Stimulated activated CD8-positive, alpha-beta memory T cell treated with anti-CD3 and anti-CD28 coated beads, Interleukin-12 subunit alpha, Interleukin-12 subunit beta, amount 100 ng/mL, for 4 hours (primary cell): ENCODE data around the gene ZNF286A.
"Not testable (repeated sequence)": the region's sequence is repeated elsewhere in the genome, so short reads cannot be mapped to it uniquely, and the experiment has no call there.

ENCODE experiments used
- DNase-seq: peaks from one replicate; pipeline ENCODE4 v3.0.0-alpha.2; 2020; ENCODE audit warnings: low read depth

ZNF286A gene

GRCh38 chr17:15699937-15700336 is 385 bp downstream of the ZNF286A start:
- not testable (repeated sequence) for DNase-seq

DNA sequence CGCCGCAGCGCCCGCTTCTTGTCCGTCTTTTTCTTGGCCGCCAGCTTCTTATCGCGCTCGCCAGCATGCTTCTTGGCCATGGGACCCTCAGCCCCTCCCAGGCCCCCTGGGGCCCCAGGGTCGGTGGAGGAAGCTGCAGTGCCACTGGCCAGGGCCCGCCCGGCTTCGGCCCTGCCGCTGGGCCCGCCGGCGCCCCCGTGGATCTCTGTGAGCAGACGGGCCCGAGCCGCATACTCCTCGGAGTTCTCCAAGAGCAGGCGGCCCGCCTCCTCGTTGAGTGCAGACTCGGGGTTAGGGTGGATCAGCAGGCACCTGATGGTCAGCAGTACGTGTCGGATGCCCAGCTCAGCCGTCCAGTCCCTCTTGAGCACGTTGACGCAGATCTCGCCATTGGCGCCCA is 4.7 kb downstream of the ZNF286A start:
- not testable (repeated sequence) for DNase-seq

DNA sequence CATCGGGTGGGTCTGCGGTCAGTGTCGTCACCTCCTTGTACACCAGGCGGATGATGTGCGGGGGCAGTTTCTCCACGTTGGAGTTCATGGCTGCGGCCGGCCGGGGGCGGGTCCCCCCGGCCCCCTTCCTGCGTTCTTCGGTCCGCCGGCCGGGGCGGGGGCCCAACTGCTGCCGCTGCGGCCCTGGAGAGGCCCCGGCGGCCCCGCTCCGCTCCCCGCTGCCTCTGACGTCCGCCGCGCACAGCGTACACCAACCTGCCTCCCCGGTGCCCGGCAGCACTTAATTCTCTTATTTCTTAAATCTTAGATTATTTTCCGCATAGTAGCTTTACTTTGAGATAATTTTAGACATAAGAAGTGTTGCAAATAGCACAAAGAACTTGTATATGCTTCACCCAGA is 5.3 kb downstream of the ZNF286A start:
- DNase-seq: not testable (repeated sequence)

- not testable (repeated sequence) for DNase-seq
These were observed 9.3 kb downstream of the ZNF286A start for GRCh38 chr17:15708879-15709278.

DNA sequence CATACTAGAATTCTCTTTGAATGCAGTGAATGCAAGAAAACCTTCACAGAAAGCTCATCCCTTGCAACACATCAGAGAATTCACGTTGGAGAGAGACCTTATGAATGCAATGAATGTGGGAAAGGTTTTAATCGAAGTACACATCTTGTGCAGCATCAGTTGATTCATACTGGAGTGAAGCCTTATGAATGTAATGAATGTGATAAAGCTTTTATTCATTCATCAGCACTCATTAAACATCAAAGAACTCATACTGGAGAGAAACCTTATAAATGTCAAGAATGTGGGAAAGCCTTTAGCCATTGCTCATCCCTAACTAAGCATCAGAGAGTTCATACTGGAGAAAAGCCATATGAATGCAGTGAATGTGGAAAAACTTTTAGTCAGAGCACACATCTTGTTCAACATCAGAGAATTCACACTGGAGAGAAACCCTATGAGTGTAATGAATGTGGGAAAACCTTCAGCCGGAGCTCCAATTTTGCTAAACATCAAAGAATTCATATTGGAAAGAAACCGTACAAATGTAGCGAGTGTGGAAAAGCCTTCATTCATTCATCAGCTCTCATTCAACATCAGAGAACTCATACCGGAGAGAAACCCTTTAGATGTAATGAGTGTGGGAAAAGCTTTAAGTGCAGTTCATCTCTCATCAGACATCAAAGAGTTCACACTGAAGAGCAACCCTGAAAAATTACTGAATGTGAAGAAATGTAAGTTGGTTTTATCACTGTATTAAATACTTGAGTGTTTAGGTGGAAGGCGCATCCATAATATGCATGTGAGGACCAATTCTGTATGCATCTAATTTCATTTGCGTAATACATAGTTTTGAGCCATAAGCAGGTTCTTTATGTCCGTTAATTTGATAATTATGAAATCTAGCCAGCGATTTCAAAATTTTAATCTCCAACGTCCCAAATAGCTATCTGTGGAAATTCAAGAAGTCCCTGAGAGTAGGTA is 17.3 kb downstream of the ZNF286A start:
- DNase-seq: not testable (repeated sequence)

GRCh38 chr17:15730535-15730934 is 31.0 kb downstream of the ZNF286A start:
- not testable (repeated sequence) for DNase-seq

GRCh38 chr17:15731900-15732299 is 32.3 kb downstream of the ZNF286A start, which contains the start of gene TBC1D26:
Gene TBC1D26 (plus strand): TSS chr17:15732283. CDS start chr17:15735349, 3,066 bp downstream.
- DNase-seq: not testable (repeated sequence)

DNA sequence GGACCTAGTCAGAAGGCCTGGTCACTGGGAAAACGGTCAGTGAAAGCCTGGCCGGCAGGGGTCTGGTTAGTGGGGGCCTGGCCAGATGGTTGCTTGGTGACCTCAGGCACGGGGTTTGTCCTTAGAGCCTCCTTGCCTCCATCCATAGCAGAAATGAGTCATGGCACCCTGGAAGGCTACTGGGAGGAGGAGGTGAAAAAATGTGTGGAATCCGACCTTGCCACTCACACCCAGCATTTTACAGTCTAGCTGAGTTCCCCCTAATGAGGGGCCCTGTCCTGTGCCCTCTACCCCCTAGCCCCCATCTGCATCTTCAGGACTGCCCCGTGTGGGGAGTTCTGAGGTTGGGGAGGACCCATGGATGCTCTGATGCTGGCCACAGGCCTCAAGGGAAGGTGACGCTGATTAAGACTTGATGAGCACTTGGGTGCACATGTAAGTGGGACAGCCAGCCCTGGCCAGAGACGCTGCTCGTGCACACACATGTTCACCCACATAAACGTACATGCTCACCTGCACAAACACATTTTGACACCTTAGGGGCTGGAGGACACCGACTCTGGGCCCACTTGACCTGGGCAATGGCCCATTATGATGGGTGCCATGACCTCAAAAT is 33.7 kb downstream of the ZNF286A start:
- DNase-seq: not testable (repeated sequence)

DNA sequence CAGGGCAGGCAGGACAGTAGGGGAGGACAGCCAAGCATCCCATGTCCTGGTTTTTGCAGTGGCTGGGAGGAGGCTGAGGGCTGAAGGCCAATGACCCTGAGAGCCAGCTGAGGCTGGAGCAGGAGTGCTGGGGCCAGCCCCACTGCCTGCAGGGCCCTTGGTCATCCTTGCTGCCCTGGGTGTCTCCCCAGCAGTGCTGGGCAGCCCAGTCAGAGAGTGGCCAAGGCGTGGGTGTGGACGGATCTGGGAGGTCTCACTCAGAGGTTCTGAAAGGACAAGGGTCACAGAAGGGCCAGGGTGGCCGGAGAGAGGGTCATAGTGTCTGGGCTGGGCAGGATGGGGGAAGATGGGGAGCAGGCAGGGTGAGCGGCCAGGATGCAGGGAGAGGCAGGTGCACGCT is 37.0 kb downstream of the ZNF286A start:
- DNase-seq: not testable (repeated sequence)

- DNase-seq: no peak
These were observed 38.5 kb downstream of the ZNF286A start for GRCh38 chr17:15738066-15738465.

DNA sequence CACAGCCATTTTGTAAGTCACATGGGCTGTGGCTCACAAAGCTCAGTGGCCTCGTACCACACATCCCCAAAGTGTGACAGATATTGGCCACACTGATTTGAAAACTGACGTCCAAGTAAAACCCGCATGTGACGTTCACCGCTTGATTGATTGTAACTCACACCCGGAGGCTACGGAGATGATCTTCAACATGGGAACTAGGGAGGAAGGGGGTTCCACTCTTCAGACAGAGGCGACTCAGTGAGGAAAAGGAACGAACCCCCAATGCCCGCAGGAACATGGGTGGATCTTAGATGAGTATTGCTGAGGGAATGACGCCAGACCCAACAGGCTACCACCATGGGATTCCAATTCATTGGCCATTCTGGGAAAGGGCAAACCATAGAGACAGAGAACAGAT is 39.7 kb downstream of the ZNF286A start:
- DNase-seq: not testable (repeated sequence)

DNA sequence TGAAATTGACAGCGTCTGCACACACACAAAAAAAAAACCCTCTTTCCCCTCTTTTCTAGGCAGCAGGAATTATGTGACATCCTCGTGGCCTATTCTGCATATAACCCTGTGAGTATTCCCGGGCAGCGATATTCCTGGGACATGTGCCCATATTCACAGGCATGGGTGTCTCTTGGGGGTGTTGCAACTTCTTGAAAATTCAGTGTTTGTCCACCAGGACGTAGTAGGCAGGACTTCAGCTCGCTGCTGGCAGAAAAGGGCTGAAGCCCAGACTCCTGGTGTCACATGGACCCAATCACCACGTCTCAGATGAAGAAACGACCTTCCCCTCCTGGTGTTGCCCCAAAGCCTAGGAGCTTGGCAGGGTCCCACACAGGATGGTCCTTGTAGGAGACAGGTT is 40.5 kb downstream of the ZNF286A start:
- not testable (repeated sequence) for DNase-seq

GRCh38 chr17:15740570-15741120 is 41.1 kb downstream of the ZNF286A start:
- no peak for DNase-seq

DNA sequence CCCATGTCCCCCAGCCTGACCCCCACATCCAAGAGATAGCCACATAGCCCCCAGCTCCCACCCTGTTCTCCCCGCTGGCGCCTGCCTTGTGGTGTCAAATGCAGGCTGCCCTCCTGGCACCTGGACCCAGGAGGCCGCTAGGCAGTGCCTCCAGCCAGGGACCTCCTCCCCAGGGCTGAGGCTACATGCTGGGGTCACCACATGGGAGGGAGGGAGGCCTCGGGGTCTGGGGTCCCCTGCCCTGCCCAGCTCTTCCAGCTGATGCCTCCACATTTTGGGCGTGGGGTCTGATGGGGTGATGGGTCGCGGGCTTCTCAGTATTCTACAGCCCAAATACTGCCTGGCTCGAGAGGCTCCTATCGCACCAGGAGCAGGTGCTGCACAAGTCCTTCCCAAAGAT is 42.1 kb downstream of the ZNF286A start:
- DNase-seq: no peak

GRCh38 chr17:15742051-15742795 is 42.7 kb downstream of the ZNF286A start:
- no peak for DNase-seq

DNA sequence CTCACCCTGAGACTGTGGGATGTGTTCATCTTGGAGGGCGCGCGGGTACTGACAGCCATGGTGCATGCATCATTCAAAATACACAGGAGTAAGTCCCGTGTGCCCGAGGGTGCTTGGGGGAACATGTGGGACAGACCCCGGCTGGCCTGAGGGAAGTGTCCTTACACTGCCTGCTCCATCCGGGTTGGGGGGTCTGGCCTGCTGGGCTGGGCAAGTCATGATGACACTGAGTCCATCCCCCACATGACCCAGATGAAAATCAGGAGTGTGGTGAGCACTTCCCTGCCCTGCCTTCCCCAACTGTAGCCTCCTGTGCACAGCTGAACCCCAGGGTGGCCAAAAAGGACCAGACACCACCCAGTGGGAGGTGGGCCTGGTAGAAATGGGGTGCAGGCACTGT is 43.4 kb downstream of the ZNF286A start:
- no peak for DNase-seq

DNA sequence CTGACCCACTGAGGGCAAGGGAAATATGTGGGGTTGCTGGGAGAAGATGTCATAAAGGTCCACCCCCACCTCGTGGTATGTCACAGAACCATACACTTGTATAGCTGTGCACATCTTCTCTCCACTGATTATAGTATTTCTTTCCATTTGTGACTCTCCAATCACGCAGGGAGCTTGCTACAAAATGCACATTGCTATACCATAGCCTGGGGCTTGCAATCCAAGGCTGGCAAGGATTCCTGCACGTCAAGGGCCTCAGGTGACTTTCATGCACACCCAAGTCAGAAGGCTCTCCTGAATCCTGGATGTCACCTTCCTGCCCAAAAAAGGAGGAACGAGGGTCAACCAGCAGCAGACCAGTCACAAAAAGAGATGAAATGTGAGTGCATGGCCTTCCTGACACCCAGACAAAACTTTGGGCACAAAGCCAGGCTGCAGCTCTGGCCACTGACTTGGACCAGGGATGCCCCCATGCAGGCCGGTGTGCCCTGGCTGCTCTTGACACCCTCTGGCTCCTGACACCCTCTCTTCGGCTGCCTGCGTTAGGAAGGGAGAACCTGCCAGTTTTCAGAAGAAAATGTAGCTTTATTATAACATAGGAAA is 44.6 kb downstream of the ZNF286A start:
- DNase-seq: no peak

- no peak for DNase-seq
These were observed 45.3 kb downstream of the ZNF286A start for GRCh38 chr17:15744885-15745284.

GRCh38 chr17:15749403-15749802 is 49.9 kb downstream of the ZNF286A start:
- not testable (repeated sequence) for DNase-seq

GRCh38 chr17:15768865-15769533 is 69.4 kb downstream of the ZNF286A start:
- not testable (repeated sequence) for DNase-seq
